Measurements from ENCODE around the gene ANKRD11.
"Not testable (repeated sequence)": the region's sequence is repeated elsewhere in the genome, so short reads cannot be mapped to it uniquely, and the experiment has no call there.

ANKRD11 gene

DNA sequence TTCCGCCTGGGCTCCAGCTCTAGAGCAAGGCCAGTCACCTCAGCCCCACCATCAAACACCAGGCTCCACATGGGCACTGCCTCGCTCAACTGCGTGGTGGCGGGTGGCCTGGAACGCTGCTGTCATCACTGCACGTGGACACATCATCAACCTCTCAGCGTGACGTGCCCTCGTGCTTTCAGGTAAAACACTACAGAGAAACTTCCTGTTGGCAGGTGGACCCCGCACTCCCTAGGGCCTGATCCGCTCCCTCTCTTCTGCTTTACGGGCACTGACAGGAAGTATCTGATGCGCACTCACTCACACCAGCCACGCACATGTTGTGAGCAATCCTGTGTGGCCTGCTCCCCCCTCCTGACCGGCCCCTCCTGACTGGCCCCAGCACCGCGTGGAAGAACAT, 87.4 kb downstream of the ANKRD11 start:
- peak; percentile 49 for DNase-seq (ENCODE audit: low read depth)

DNA sequence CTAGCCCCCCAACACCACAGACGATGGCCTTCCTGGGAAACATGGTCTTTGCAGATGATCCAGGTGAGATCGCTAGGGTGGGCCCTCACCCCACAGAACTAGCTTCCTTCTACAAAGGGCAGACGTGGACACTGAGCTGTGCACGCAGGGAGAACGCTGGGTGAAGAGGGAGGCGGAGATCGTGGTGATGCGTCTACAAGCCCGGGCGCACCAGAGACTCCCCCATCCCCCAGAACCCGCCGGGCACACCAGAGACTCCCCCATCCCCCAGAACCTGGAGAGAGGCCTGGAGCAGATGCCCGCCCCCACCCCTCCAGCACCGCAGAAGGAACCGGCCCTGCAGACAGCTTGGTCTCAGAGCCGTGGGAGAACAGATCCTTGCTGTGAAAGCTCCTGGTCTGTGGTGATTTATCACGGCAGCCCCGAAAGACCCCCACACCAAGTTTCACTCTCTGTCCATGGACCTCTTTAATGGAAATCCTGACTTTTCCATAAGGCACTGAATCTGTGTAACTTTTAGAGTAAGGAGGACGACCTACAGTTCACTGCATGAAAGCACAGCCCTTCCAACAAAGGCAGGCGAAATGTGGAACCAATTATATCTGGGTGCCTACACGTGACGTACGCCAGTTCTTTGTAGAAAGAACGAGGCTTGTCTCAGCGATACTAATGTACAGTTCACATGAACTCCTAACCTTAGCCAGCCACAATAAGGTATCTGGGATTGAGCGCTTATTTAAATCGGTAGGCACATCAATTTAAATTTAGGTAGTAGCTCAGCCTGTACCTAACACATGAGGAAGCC, 88.5 kb downstream of the ANKRD11 start:
- DNase-seq (ENCODE audit: low read depth) = peak; percentile 73

DNA sequence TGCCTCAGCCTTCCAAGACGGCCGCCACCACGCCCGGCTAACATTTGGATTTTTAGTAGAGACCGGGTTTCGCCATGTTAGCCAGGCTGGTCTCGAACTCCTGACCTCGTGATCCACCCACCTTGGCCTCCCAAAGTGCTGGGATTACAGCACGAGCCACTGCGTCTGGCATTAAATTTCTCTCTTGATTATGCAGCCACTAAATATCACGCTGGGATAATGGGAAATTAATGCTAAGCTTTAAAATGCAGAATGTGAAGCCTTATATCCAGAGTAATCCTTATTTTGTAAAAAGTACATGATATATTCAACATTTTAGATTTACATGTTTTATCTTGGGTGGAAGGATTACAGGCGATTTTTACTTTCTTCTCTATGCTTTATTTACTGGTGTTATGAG, 89.2 kb downstream of the ANKRD11 start:
- no peak for DNase-seq (ENCODE audit: low read depth)

DNA sequence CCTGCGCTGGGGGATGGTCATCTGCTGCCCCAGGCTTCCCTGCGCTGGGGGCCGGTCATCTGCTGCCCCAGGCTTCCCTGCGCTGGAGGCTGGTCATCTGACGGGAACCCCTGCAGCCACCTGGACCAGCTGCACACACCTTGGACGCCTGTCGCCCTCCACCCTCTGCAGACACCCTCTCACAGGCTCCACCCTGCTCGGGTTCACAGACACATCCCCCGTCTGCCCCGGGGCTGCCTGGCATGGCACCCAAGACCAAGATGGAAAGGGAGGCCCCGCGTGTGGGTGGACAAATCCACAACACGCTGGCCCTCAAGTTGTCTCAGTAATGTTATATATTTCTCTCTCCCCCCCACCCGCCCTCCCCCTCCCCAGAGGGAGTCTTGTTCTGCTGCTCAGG, 89.6 kb downstream of the ANKRD11 start:
- DNase-seq (ENCODE audit: low read depth) = no peak

DNA sequence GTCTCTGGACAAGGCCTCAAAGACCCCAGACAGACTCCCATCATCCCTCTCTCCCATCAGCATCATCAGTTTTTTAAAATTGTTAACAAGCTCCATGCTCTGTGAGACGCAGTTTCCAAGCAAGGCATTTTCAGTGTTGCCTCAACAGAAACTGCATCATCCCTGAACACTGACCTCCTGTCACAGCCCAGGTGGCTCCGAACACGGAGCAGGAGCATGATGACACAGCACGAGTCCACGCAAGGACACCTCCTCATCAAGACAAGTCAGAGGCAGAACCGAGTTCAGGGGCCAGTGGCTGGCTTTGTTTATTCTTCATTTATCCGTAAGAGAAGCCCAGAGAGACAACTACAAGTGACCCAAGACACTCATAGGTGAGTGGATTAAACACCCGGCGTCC, 91.4 kb downstream of the ANKRD11 start:
- DNase-seq (ENCODE audit: low read depth) = no peak

DNA sequence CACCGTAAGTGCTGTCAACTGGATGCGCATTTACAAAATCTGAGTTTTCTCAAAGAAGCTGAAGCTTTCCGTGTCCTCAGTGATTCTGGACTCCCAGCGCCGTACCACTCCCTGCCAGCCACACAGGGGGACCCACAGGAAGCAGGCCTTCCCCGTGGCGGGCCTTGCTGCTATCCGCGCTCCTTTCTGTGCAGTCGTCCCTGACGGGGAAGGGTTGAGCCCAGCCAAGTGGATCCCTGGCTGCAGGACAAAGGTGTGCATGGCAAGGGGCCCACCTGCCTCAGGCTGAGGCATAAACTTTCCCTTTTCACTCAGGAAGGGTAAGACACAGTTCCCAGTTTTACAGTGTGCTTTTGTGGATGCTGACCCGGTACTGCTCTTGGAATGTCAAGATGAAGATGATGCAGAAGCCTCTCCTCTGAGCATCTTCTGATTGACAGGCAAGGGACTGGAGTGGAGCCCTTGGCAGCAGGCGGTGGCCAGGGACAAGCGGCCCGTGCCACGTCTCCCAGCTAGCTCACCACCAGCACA, 93.0 kb downstream of the ANKRD11 start:
- no peak for DNase-seq (ENCODE audit: low read depth)

DNA sequence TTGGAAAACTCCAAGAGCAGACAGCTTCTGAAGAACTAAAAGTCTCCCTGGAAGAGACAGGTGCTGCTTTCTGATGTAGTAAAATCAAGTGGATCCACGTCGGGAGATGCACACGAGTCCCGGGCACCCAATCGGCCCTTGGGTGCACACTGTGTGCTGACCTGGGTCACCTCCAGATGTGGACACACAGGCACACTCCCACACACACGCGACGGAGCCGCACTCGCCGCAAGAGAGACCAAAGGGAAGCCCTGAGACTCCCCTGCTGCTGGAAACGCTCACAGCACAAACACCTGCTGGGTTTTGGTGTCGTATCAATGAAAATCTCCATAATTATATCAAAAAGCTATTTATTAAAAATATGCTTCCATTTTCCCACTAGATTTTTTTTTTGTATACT, 94.2 kb downstream of the ANKRD11 start:
- no peak for DNase-seq (ENCODE audit: low read depth)

DNA sequence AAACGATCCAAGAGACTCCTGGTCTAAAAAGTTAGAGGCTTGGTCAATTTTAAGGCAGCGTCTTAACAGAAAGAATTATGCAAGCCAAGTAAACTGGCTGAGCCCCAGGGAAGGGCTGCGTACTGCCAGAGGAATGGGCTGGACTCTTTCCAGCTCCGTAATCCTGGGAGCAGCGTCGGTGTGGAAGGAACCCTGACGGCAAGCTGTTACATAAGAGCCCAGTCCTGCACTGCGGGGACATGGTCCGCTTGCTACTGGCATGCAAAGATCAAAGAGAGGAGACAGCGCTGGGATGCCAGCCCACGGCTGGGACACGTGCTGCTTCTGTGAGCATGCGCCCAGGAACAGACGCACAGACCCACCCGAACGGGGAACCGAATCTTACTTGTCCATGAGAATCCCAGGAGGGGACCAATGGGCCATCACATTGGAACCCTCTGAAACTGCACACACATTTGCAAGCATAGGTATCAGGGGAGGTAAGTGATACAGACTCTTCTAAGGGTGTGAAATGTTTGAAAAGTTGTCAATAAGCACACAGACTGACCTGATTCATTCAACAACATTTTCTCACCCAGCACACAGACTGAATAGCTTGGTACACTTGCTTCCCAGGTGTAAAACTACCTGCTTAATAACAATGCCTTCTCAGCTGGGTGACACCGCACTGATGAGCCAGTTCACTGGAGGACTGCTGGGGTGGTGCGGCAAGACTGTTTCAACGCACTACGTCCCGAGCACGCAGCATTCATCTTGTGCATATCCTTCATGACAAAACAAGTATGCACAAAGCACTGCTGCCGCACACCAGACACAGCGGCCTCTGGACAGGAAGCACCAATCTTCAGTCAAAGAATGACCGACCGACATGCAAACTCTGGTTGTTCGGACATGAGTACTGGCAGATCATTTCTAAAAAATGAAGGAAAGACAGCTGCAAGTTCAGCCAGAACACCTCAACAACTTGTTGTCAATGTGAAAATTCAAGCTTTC, 94.9 kb downstream of the ANKRD11 start:
- peak; percentile 98 for DNase-seq (ENCODE audit: low read depth)

DNA sequence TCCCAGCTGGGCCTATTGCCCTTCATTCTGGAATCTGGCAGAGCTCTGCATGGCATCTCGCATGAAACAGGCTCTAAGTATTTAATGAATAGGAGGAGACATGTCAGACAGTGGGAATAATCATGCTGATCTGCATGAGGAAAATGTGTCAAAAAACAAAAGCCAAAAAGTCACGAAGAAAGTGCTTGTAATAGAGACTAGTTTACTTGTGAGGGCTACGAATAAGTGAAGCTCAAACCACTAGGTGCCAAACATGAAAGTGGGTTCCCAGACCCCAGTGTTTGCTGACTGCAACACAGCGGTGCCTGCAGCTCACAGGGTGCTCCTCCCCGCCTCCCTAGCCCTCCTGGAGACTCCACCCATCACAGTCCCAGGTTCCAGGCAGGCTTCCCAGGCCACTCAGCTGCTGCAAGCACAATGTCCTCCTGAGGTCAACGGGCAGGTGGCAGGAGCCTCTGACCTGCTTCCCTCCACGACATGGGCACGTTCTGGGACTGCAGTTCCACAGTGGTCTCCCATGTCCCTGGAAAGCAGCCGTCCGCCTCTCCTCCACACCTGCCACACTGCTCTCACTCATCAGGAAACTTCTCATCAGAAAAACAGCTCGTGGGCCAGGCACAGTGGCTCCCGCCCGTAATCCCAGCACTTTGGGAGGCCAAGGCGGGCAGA, 96.5 kb downstream of the ANKRD11 start:
- DNase-seq (ENCODE audit: low read depth) = no peak

DNA sequence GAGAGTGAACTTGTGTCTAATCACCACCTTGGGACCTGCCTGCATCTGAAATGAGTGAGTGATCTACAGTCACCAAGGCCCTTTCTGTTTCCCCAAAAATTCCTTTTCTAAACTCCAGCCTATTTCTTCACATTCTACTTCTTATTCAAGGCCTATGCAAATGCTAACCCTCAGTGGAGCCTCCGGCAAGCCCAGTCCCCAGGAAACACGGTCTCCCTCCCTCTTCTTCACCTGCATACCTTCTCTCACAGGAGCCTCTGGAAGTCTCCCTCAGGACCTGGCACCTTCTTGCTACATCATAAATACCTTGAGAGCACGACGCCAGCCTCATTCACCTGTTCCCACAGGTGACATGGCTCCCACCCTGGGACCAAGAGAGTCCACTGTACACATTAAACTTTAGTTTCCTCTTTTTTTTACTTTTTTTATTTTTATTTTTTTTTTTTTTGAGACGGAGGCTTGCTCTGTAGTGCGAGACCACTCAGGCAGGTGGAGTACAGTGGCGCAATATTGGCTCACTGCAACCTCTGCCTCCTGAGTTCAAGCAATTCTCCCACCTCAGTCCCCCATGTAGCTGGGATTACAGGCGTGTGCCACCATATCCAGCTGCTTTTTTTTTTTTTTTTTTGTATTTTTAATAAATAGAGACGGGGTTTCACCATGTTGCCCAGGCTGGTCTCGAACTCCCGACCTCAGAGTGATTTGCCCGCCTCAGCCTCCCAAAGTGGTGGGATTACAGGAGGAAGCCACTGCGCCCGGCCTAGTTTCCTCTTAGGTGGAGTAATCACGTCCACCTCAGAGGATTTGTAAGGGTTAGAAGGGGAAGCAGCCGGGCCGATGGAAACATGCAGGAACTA, 97.3 kb downstream of the ANKRD11 start:
- no peak for DNase-seq (ENCODE audit: low read depth)

DNA sequence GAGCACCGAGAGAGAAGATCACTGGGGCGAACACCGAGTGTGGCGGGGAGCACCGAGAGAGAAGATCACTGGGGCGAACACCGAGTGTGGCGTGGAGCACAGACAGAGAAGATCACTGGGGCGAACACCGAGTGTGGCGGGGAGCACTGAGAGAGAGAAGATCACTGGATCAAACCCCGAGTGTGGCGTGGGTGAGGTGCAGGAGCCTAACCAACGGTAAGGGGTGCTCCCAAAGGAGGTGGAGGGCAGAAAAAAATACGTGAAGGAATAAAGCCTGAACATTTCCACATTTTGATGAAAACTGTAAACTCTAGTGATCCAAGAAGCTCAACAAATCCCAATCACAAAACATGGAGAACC, 100.2 kb downstream of the ANKRD11 start:
- not testable (repeated sequence) for DNase-seq (ENCODE audit: low read depth)

DNA sequence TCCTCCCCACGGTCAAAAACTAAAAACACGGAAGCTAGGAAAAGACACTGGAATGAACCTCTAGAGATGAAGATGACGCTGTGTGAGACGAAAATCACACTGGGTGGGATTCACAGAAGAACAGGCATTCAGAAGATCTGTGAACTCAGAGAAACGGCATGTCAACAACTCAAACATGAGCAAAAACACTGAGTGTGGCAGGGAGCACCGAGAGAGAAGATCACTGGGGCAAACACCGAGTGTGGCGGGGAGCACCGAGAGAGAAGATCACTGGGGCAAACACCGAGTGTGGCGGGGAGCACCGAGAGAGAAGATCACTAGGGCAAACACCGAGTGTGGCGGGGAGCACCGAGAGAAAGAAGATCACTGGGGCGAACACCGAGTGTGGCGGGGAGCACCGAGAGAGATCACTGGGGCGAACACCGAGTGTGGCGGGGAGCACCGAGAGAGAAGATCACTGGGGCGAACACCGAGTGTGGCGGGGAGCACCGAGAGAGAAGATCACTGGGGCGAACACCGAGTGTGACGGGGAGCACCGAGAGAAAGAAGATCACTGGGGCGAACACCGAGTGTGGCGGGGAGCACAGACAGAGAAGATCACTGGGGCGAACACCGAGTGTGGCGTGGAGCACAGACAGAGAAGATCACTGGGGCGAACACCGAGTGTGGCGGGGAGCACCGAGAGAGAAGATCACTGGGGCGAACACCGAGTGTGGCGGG, 100.7 kb downstream of the ANKRD11 start:
- not testable (repeated sequence) for DNase-seq (ENCODE audit: low read depth)

DNA sequence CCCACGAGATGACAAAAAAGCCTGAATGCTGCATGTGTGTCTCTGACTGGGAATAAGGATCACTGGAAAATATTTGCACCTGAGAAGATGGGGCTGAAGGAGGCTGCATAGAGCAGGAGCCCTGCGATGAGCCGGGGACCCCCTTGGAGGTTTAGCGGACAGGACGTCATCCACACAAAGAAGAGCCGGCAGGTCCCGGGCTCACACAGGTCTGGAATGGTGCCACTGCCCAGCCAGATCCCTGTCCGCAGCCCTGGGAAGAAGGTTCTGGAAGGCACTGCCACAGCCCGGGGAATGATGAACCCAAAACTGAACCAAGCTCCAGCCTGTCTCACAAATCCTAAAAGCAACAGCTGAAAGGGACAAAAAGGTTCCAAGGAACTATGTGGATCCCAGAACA, 101.8 kb downstream of the ANKRD11 start:
- DNase-seq (ENCODE audit: low read depth) = no peak

DNA sequence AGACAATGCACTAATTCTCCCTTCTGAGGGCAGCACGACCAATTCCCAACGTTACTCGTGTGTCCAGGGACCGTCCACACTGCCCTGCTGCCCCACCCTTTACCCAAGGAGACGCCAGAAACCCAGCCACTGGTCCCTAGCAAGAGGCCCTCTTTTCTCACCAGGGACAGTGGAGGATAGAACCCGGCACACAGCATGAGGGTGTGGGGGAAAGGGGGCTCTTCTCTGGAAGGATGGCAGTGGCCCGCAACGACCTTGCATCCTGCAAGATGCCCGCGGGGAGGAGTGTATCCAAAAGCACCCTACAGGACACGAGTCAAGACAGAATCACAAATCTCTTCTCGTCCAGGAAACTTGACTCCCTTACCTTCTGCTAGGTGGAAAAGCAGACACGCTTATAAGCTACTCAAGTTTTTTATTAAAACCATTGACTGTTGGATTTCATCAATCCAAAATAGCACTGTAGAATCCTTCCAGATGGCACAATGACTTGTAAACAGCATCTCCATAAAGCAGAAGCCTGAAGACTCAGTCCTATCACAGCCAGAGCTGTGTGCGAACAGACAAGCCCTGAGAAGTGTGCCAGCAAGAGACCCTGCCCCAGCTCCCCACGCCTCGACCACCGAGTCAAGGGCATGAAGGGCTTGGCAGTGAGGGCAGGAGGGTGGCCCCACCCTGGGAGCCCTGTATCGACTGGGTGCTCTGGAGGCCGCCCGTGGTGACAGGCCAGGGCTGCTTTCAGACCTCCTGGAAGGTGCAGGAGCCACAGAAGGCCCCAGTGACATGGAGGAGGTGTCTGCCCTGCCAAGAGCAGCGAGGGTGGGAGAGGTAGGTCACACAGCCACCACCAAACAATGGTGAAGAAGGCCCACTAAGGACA, 103.8 kb downstream of the ANKRD11 start:
- DNase-seq (ENCODE audit: low read depth) = no peak

DNA sequence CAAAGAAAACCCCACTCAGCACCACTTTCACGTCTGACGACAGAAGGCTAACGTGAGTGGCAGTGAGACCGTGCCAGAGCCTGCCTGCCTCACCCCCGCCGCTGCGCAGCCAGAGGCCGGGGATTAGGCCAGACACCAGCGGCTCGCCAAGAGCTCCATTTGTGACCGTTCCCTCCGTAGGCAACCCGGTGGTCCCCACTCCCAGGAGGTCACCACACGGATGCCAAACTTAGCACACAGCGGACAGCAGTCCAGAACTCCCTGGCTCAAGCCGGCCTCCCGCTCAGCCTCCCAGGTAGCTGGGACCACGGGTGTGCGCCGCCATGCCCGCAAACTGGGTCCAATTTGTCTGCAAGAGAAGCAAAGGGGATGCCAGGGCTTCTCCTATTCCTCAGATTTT, 104.6 kb downstream of the ANKRD11 start:
- DNase-seq (ENCODE audit: low read depth) = no peak

DNA sequence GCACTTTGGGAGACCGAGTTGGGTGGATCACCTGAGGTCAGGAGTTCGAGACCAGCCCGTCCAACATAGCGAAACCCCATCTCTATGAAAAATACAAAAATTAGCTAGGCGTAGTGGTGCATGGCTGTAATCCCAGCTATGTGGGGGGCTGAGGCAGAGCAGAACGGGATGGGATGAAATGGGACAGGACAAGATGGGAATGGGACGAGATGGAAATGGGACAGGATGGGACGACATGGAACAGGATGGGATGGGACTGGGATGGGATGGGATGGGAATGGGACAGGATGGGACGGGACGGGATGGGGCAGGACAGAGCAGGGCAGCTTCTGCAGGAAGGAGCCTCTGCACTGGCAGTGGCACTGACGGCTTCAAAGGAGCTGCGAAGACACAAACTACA, 106.1 kb downstream of the ANKRD11 start:
- DNase-seq (ENCODE audit: low read depth) = no peak

DNA sequence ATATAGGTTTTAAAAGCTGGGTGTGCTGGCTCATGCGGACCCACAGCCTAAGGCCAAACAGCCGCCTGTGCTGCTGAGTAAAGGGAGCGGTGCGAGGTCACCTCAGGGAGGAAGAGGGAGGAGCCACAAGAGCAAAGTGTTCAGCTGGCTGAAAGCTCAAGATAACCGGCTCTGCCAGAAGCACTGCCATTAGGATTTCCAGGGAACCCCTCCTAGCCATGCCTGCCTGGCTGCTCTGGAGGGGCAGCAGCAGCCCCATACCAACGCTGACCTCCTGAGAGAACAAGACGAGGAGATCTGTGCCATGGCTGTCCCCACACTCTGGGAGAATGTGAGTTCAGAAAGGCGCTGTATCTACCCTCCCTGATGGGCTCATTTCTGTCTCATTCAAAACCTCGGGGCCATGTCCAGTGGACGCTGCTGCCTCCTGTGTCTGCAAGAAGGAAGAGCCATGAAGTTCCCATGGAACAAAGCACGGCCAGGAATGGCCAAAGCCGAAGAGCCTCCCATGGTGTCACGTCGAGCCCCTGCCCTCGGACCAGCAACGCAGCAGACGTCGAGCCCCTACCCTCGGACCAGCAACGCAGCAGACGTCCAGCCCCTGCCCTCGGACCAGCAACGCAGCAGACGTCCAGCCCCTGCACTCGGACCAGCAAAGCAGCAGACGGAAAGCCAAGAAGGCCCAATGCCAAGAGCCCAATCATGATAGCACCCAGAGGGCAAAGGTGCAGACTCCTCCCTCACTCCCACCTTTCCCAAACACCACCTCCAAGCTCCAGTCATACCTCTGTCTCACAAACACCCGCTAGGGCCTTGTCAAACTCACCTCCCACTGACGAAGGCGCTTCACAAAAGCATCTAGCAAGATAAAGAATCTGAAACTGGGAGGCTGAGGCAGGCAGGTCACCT, 107.0 kb downstream of the ANKRD11 start:
- DNase-seq (ENCODE audit: low read depth) = peak; percentile 68

DNA sequence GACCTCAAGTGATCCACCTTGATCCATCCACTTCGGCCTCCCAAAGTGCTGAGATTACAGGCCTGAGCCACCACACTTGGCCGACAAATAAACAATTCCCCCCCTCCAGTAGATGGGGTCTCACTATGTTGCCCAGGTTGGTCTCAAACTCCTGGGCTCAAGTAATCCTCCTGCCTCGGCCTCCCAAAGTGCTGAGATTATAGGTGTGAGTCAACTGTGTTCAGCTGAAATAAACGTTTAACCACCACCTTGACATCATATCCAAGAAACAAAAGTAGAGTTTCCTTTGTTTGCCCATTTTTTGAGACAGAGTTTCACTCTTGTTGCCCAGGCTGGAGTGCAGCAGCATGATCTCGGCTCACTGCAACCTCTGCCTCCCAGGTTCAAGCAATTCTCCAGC, 107.8 kb downstream of the ANKRD11 start:
- DNase-seq (ENCODE audit: low read depth) = not testable (repeated sequence)

DNA sequence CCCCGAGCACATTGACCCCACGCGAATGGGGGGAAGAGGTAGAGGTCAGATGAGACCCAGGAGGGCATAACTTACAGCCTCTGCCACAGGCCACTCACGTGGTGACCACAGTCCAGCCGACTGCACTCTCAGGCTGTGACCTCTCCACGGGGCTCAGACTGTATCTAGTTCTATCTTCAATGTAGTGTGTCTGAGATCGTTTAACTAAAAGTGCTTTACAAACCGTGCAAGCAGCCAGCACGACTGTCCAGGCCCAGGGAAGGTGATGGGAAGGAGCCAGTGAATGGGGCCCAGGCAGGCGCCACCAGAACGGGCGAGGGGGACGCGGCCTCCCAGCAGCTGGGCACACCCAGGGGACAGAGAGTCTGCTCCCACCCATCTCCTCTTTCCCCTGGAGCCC, 108.6 kb downstream of the ANKRD11 start:
- DNase-seq (ENCODE audit: low read depth) = no peak
